ENCODE results near the gene SYN1. TPM values are rescaled to one million over a fixed set of nuclear protein-coding genes. Genes with fewer than 3 reads are reported as not detected.

The SYN1 gene
- total and polyA plus RNA-seq, 12 donors, result 0.12 to 16.5 (median 3.8) TPM; not detected in 1

GRCh38 chrX:47634871-47635575, 15.4 kb upstream of the SYN1 start:
- H3K9me3 ChIP-seq (replicated peaks in 1 of 3), result no peaks in the 10 kb centered on the region
- H3K27me3 ChIP-seq, result no peaks in the 10 kb centered on the region
- no peak for TF ChIP-seq CTCF (IDR thresholded peaks at IDR 0.05)
- TF ChIP-seq POLR2A (IDR thresholded peaks at IDR 0.05), result no peak
- no peaks in the 10 kb centered on the region for H3K4me1 ChIP-seq (replicated peaks in 1 of 2)
- WGBS, 4 donors, result 79 to 84% (median 83%) methylated on average over 16 of the region's 16 CpGs
- H3K27ac ChIP-seq, result no peak overlapping the region
- no peak for DNase-seq
- intact Hi-C loops (cut with DNase I), result no loop called here
- no peak overlapping the region for H3K4me3 ChIP-seq
- H3K36me3 ChIP-seq (replicated peaks in 1 of 2), result peaks cover 0 to 26% of the 10 kb centered on the region in 2 donors

- H3K4me1 ChIP-seq (replicated peaks in 1 of 2), result no peaks in the 10 kb centered on the region
- no peak overlapping the region for H3K27ac ChIP-seq
- peaks cover 0 to 18% of the 10 kb centered on the region in 2 donors for H3K36me3 ChIP-seq (replicated peaks in 1 of 2)
- H3K9me3 ChIP-seq (replicated peaks in 1 of 3), result no peaks in the 10 kb centered on the region
- intact Hi-C loops (cut with DNase I), result no loop called here
- H3K4me3 ChIP-seq, result no peak overlapping the region
- peak in 1 of 7 donors; percentile 39 for DNase-seq
- H3K27me3 ChIP-seq, result no peaks in the 10 kb centered on the region
- WGBS, 4 donors, result 55 to 62% (median 59%) methylated on average over 14 of the region's 14 CpGs
- TF ChIP-seq POLR2A (IDR thresholded peaks at IDR 0.05) (no peak), CTCF (IDR thresholded peaks at IDR 0.05) (no peak)
Observed at GRCh38 chrX:47633689-47634590, 14.3 kb upstream of the SYN1 start.

GRCh38 chrX:47632666-47633065, 13.0 kb upstream of the SYN1 start:
- Histone ChIP-seq H3K4me3 (no peak overlapping the region), H3K9me3 (replicated peaks in 1 of 3) (no peaks in the 10 kb centered on the region), H3K27me3 (no peaks in the 10 kb centered on the region), H3K36me3 (replicated peaks in 1 of 2) (peaks cover 0 to 12% of the 10 kb centered on the region in 2 donors), H3K27ac (no peak overlapping the region), H3K4me1 (replicated peaks in 1 of 2) (no peaks in the 10 kb centered on the region)
- intact Hi-C loops (cut with DNase I), result no loop called here
- no peak for TF ChIP-seq POLR2A (IDR thresholded peaks at IDR 0.05)
- no peak for TF ChIP-seq CTCF (IDR thresholded peaks at IDR 0.05)
- DNase-seq, result no peak
- WGBS, 4 donors, result 62 to 73% (median 64%) methylated on average over 4 of the region's 4 CpGs

- H3K27me3 ChIP-seq, result no peaks in the 10 kb centered on the region
- no peaks in the 10 kb centered on the region for H3K9me3 ChIP-seq (replicated peaks in 1 of 3)
- no peak overlapping the region for H3K27ac ChIP-seq
- H3K4me1 ChIP-seq (replicated peaks in 1 of 2), result no peaks in the 10 kb centered on the region
- WGBS, 4 donors, result 77 to 83% (median 80%) methylated on average over 4 to 5 of the region's 5 CpGs
- TF ChIP-seq CTCF (IDR thresholded peaks at IDR 0.05), result no peak
- no peak for TF ChIP-seq POLR2A (IDR thresholded peaks at IDR 0.05)
- intact Hi-C loops (cut with DNase I), result no loop called here
- peaks cover 0 to 9% of the 10 kb centered on the region in 2 donors for H3K36me3 ChIP-seq (replicated peaks in 1 of 2)
- no peak overlapping the region for H3K4me3 ChIP-seq
- no peak for DNase-seq
Observed at GRCh38 chrX:47631676-47632075, 12.0 kb upstream of the SYN1 start.
